ENCODE data around the gene SCLT1. TPM values are rescaled to one million over a fixed set of nuclear protein-coding genes. Genes with fewer than 3 reads are reported as not detected.

Gene SCLT1
- total RNA-seq, 1 experiment from 2014 or later: 15.9 TPM

GRCh38 chr4:128981377-128981776 lies 112.0 kb downstream of the SCLT1 start:
- no peaks in the 10 kb centered on the region for H3K36me3 ChIP-seq (ENCODE audit: low read depth)
- CTCF ChIA-PET: no interaction called here

GRCh38 chr4:128980816-128981326 lies 112.5 kb downstream of the SCLT1 start:
- H3F3A ChIP-seq (ENCODE audit: insufficient read depth, low read depth): no peaks in the 10 kb centered on the region
- H3K27me3 ChIP-seq (ENCODE audit: insufficient read depth, low read depth): no peaks in the 10 kb centered on the region
- TF ChIP-seq EZH2 (IDR thresholded peaks at IDR 0.05; ENCODE audit: low read depth) (no peak), CTCF (conservative IDR thresholded peaks at IDR 0.05) (no peak)
- intact Hi-C loops (cut with micrococcal nuclease; ENCODE audit: unreplicated experiment): no loop called here
- H3K27ac ChIP-seq: no peak overlapping the region
- H3K79me2 ChIP-seq (ENCODE audit: low read depth): no peaks in the 10 kb centered on the region
- no TSS peak for BruUV-seq (replicated peaks)
- no peak overlapping the region for H3K4me3 ChIP-seq
- no peaks in the 10 kb centered on the region for H3K36me3 ChIP-seq (ENCODE audit: low read depth)
- ChIA-PET POLR2A (ENCODE audit: unreplicated experiment) (no interaction called here), CTCF (no interaction called here)
- no peak for DNase-seq
- no peak overlapping the region for H3K4me2 ChIP-seq
- H3K4me1 ChIP-seq (replicated peaks; ENCODE audit: insufficient read depth): no peaks in the 10 kb centered on the region
- H3K9me2 ChIP-seq (ENCODE audit: insufficient read depth): no peaks in the 10 kb centered on the region
- H4K20me1 ChIP-seq (ENCODE audit: insufficient read depth): no peaks in the 10 kb centered on the region
- no peak overlapping the region for H2AFZ ChIP-seq
- no peaks in the 10 kb centered on the region for H3K9me3 ChIP-seq (ENCODE audit: insufficient read depth, low read depth)

More at GRCh38 chr4:128981377-128981776, 112.0 kb downstream of the SCLT1 start:
- Histone ChIP-seq H3K79me2 (ENCODE audit: low read depth) (no peaks in the 10 kb centered on the region), H3K9me2 (ENCODE audit: insufficient read depth) (no peaks in the 10 kb centered on the region), H3K9me3 (ENCODE audit: insufficient read depth, low read depth) (no peaks in the 10 kb centered on the region), H3K27ac (no peak overlapping the region), H3K4me2 (no peak overlapping the region), H3K4me3 (no peak overlapping the region), H3K4me1 (replicated peaks; ENCODE audit: insufficient read depth) (no peaks in the 10 kb centered on the region), H3F3A (ENCODE audit: insufficient read depth, low read depth) (no peaks in the 10 kb centered on the region), H3K27me3 (ENCODE audit: insufficient read depth, low read depth) (no peaks in the 10 kb centered on the region), H4K20me1 (ENCODE audit: insufficient read depth) (no peaks in the 10 kb centered on the region), H2AFZ (no peak overlapping the region)
- TF ChIP-seq EZH2 (IDR thresholded peaks at IDR 0.05; ENCODE audit: low read depth) (no peak), CTCF (conservative IDR thresholded peaks at IDR 0.05) (no peak)
- POLR2A ChIA-PET (ENCODE audit: unreplicated experiment): no interaction called here
- intact Hi-C loops (cut with micrococcal nuclease; ENCODE audit: unreplicated experiment): no loop called here
- no TSS peak for BruUV-seq (replicated peaks)
- DNase-seq: no peak

- H3K4me3 ChIP-seq: no peak overlapping the region
- intact Hi-C loops (cut with micrococcal nuclease; ENCODE audit: unreplicated experiment): no loop called here
- no peaks in the 10 kb centered on the region for H3K9me2 ChIP-seq (ENCODE audit: insufficient read depth)
- no peak overlapping the region for H2AFZ ChIP-seq
- H4K20me1 ChIP-seq (ENCODE audit: insufficient read depth): no peaks in the 10 kb centered on the region
- no peak overlapping the region for H3K4me2 ChIP-seq
- POLR2A ChIA-PET (ENCODE audit: unreplicated experiment): interaction anchor here (0.6 kb wide), 1 partner anchor 218 kb away, joined by 7 read pairs; no protein-coding TSS in a partner anchor
- H3K36me3 ChIP-seq (ENCODE audit: low read depth): no peaks in the 10 kb centered on the region
- no peaks in the 10 kb centered on the region for H3K27me3 ChIP-seq (ENCODE audit: insufficient read depth, low read depth)
- BruUV-seq (replicated peaks): no TSS peak
- no peaks in the 10 kb centered on the region for H3F3A ChIP-seq (ENCODE audit: insufficient read depth, low read depth)
- H3K4me1 ChIP-seq (replicated peaks; ENCODE audit: insufficient read depth): no peaks in the 10 kb centered on the region
- H3K9me3 ChIP-seq (ENCODE audit: insufficient read depth, low read depth): no peaks in the 10 kb centered on the region
- CTCF ChIA-PET: no interaction called here
- TF ChIP-seq EZH2 (IDR thresholded peaks at IDR 0.05; ENCODE audit: low read depth) (no peak), CTCF (conservative IDR thresholded peaks at IDR 0.05) (no peak)
- peak; percentile 6 to 47 for DNase-seq
- no peak overlapping the region for H3K27ac ChIP-seq
- H3K79me2 ChIP-seq (ENCODE audit: low read depth): no peaks in the 10 kb centered on the region
These were observed 113.4 kb downstream of the SCLT1 start for GRCh38 chr4:128979934-128980333.

All from PC-9 (cell line).